WI38 (cell line): ENCODE measurements around the gene C2orf15.
"Not testable (repeated sequence)": the region's sequence is repeated elsewhere in the genome, so short reads cannot be mapped to it uniquely, and the experiment has no call there.

ENCODE experiments used
- H3K4me3 ChIP-seq: 2 replicates; pipeline ENCODE4 v1.5.1; 2011; ENCODE audit warnings: low read depth, mild to moderate bottlenecking, control low read depth, low read length
- TF ChIP-seq, protein P1 (sequence below): IDR thresholded peaks from 2 replicates; pipeline ENCODE4 v1.5.1; 2012; ENCODE audit warnings: low read depth, mild to moderate bottlenecking, control low read depth, low read length

The C2orf15 gene

GRCh38 chr2:99190548-99190947 lies 49.0 kb downstream of the C2orf15 start:
- H3K4me3 ChIP-seq: no peak overlapping the region
- TF ChIP-seq, protein P1, sequence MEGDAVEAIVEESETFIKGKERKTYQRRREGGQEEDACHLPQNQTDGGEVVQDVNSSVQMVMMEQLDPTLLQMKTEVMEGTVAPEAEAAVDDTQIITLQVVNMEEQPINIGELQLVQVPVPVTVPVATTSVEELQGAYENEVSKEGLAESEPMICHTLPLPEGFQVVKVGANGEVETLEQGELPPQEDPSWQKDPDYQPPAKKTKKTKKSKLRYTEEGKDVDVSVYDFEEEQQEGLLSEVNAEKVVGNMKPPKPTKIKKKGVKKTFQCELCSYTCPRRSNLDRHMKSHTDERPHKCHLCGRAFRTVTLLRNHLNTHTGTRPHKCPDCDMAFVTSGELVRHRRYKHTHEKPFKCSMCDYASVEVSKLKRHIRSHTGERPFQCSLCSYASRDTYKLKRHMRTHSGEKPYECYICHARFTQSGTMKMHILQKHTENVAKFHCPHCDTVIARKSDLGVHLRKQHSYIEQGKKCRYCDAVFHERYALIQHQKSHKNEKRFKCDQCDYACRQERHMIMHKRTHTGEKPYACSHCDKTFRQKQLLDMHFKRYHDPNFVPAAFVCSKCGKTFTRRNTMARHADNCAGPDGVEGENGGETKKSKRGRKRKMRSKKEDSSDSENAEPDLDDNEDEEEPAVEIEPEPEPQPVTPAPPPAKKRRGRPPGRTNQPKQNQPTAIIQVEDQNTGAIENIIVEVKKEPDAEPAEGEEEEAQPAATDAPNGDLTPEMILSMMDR: no peak

DNA sequence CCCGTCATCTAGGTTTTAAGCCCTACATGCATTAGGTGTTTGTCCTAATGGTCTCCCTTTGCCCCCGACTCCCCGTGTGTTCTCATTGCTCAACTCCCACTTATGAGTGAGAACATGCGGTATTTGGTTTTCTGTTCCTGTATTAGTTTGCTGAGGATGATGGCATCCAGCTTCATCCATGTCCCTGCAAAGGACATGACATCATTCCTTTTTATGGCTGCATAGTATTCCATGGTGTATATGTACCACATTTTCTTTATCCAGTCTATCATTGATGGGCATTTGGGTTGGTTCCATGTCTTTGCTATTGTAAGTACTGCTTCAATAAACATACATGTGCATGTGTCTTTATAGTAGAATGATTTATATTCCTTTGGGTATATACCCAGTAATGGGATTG lies 50.9 kb downstream of the C2orf15 start:
- H3K4me3 ChIP-seq: not testable (repeated sequence)

DNA sequence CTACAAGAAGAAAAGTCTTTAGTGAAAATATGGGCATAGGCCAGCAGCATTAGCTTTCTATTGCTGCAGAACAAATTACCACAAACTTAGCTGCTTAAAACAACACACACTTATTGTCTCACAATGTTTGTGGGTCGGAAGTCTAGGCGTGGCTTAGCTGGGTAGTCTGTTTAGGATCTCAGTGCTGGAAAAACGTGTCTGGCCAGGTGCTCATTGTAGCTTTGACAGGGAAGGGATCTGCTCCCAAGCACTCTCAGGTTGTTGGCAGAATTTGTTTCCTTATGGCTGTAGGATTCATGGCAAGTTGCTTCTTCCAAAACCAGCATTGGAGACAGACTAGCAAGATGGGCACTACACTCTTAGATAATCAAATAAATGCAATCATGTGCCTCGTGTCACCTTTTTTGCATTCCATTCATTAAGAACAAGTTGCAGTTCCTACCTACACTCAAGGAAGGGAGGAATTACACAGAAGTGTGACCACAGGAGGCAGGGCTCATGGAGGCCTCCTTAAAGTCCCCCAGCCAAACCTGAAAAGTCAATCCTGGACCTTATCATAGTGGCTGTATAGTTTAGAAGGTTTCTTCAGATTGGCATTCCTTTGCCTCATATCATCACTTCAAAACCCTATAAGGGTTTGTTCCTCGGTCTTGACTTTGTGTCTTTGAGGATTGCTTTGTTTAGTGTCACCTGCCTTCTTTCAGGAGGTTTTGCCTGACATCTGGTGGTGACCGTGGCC lies 56.8 kb downstream of the C2orf15 start:
- no peak overlapping the region for H3K4me3 ChIP-seq
- TF ChIP-seq, protein P1: no peak

GRCh38 chr2:99200076-99200800 lies 58.7 kb downstream of the C2orf15 start:
- TF ChIP-seq, protein P1: no peak
- no peak overlapping the region for H3K4me3 ChIP-seq
